ENCODE data around the gene ENOX1.

DNA sequence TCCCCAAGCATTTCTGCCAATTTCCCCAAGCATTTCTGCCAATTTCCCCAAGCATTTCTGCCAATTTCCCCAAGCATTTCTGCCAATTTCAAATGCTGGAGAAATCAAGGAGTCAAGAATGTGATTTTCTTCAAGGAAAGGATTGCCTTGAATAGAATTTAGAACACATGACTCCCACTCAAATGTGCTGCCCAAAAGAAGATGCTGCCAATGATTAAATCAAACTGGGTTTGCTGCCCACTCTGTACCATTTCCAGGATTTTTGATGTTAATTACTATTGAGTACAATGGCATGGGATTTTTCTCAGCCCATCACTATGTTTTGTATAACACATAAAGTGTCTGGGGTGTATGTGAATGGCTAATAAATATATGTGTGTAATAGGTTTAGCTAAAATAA, 21.9 kb upstream of the ENOX1 start:
- TF ChIP-seq, protein P1, sequence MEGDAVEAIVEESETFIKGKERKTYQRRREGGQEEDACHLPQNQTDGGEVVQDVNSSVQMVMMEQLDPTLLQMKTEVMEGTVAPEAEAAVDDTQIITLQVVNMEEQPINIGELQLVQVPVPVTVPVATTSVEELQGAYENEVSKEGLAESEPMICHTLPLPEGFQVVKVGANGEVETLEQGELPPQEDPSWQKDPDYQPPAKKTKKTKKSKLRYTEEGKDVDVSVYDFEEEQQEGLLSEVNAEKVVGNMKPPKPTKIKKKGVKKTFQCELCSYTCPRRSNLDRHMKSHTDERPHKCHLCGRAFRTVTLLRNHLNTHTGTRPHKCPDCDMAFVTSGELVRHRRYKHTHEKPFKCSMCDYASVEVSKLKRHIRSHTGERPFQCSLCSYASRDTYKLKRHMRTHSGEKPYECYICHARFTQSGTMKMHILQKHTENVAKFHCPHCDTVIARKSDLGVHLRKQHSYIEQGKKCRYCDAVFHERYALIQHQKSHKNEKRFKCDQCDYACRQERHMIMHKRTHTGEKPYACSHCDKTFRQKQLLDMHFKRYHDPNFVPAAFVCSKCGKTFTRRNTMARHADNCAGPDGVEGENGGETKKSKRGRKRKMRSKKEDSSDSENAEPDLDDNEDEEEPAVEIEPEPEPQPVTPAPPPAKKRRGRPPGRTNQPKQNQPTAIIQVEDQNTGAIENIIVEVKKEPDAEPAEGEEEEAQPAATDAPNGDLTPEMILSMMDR (conservative IDR thresholded peaks at IDR 0.05) = no peak
- TF ChIP-seq EZH2 (IDR thresholded peaks at IDR 0.05; ENCODE audit: low read depth) = no peak
